ENCODE data around the gene CYP4V2. TPM values are rescaled to one million over a fixed set of nuclear protein-coding genes. Genes with fewer than 3 reads are reported as not detected.

Gene CYP4V2
- total RNA-seq, 4 donors from 2014 or later = 27.7 to 36.0 (median 31.7) TPM

DNA sequence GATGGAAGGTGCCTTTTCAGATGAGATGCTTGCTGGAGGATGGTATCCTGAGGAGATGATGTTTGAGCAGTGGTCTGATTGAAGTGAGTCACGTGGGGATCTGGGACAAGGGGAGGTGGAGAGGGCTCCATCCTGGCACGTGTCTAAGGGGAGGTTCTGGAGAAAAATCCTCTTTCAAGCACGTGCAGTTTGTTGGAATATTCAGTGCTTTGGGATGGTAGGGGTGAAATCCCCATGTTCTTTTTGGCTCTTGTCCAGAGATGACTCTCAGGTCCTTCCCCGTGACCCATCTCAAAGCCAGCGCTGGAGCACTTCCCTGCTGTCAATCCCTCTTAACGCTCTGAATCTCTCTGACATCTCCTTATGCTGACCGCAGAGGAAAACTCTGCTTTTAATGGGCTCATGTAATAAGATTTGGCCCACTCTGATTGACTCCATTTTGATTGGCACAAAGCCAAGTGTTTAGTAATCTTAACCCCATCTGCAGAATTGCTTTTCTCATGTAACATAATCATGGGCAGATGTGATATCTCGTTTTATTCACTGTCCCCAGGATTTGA lies 25.2 kb downstream of the CYP4V2 start:
- ATAC-seq (ENCODE audit: low FRiP score) = no peak
- no peak for DNase-seq (ENCODE audit: low spot score)

DNA sequence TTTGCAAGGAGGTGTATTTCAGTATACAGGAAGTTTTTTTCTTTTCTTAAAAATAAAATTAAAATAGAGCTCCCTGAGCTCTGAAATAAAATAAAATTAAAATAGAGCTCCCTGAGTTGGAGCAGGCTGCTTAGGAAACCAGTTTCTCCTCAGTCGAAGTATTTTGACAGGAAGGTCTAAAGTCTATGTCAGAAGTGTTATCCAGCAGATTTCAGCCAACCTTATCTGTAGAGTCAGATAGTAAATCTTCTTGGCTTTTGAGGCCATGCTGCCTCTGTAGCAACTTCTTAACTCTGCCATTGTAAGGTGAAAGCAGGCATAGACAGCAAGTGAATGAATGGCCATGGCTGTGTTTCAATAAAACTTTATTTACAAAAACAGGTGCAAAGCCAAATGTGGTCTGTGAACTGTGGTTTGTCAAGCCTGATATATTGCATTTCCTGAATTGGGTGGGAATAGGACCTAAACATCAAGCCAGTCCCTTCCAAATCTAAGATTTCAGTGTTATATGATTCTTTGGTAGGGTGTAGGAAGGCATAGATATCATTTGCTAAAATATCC lies 26.4 kb downstream of the CYP4V2 start:
- no peak for ATAC-seq (ENCODE audit: low FRiP score)
- no peak for DNase-seq (ENCODE audit: low spot score)
- TF ChIP-seq, protein P1, sequence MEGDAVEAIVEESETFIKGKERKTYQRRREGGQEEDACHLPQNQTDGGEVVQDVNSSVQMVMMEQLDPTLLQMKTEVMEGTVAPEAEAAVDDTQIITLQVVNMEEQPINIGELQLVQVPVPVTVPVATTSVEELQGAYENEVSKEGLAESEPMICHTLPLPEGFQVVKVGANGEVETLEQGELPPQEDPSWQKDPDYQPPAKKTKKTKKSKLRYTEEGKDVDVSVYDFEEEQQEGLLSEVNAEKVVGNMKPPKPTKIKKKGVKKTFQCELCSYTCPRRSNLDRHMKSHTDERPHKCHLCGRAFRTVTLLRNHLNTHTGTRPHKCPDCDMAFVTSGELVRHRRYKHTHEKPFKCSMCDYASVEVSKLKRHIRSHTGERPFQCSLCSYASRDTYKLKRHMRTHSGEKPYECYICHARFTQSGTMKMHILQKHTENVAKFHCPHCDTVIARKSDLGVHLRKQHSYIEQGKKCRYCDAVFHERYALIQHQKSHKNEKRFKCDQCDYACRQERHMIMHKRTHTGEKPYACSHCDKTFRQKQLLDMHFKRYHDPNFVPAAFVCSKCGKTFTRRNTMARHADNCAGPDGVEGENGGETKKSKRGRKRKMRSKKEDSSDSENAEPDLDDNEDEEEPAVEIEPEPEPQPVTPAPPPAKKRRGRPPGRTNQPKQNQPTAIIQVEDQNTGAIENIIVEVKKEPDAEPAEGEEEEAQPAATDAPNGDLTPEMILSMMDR (IDR thresholded peaks at IDR 0.05) = no peak

More for the DNA sequence above, 25.2 kb downstream of the CYP4V2 start:
- TF ChIP-seq, protein P1 (IDR thresholded peaks at IDR 0.05) = no peak

DNA sequence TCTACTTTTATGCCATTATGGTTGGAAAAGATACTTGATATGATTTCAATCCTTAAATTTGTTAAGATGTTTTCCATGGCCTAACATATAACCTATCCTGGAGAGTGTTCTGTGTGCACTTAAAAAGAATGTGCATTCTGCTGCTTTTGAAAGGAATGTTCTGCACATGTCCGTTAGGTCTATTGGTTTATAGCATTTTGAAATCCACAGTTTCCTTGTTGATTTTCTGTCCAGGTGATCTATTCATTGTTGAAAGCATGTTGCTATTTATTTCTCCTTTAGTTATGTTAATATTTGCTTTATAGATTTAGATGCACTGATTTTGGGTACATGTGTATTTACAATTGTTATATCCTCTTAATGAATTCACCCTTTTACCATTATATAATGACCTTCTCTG lies 30.3 kb downstream of the CYP4V2 start:
- TF ChIP-seq, protein P1 (IDR thresholded peaks at IDR 0.05) = no peak
- no peak for ATAC-seq (ENCODE audit: low FRiP score)
- no peak for DNase-seq (ENCODE audit: low spot score)

DNA sequence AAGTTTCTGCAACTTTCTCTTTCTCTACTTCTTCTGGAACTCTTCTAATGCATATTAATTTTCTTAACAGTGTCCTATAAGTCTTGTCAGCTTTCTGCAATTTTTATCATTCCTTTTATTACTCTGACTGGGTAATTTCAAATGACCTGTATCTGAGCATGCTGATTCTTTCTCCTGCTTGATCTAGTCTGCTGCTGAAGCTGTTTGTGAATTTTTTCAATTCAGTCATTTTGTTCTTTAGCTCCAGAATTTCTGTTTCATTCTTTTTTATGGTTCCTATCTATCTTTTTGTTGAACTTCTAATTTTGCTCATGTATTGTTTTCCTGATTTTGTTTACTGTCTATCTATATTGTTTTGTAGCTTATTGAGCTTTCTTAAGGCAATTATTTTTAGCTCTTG lies 34.5 kb downstream of the CYP4V2 start:
- TF ChIP-seq, protein P1 (IDR thresholded peaks at IDR 0.05) = no peak
- ATAC-seq (ENCODE audit: low FRiP score) = no peak
- DNase-seq (ENCODE audit: low spot score) = no peak

DNA sequence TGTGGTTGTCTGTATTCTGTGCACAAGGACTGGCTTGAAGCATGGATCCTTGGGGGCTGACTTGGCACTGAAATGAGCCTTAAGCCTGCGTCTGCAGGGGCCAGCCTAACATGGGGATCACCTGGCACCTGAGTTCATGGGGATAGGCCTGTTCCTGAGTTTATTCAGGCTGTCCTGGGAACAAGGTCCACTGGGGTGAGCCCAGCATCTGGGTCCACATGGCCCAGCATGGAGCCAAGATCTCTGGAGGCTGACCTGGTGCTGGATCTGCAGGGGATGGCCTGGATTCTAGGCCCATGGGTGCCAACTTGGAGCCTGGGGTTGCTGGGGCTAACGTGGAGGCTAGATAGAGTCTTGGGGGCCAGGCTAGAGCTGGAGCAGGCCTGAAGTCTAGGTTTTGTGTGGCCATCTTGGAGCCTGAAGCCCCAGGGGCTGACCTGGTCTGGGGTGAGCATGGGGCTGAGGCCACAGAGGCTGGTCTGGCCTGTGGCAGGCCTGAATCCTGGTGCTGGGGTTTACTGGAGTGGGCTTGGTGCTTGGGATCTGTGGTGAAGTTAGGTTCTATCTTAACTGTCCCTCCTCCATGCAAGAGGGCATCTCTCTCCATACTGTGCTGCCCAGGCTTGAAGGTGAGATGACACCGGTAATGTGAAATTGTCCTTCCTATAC lies 35.3 kb downstream of the CYP4V2 start:
- DNase-seq (ENCODE audit: low spot score) (no peak), ATAC-seq (ENCODE audit: low FRiP score) (no peak)
- TF ChIP-seq, protein P1 (IDR thresholded peaks at IDR 0.05) = no peak

DNA sequence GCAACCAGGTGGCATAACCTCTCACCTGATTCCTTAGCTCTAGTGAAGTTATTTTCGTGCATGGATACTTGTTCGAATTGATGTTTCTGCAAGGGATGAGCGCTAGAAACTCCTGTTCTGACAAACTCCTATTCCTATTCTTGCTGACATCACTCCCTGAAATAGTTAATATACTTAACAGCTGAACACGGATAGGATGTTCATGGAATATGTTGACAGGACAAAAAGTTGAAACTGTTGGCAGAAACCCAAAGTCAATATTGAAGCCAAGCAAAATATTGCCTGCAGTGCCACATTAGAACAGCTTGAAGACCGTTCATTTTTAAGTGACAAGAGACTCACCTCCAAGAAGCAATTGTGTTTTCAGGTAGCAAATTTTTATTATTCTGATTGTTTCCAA lies 35.9 kb downstream of the CYP4V2 start, which contains the start of gene KLKB1:
Gene KLKB1, plus strand, starts transcription at position 287 of the 400 bp plus-strand sequence. CDS start 689 bp downstream, outside the sequence.
- TF ChIP-seq, protein P1 (IDR thresholded peaks at IDR 0.05) = no peak
- ATAC-seq (ENCODE audit: low FRiP score) (no peak), DNase-seq (ENCODE audit: low spot score) (no peak)

All from omental fat pad (tissue), 4 donors.